ENCODE data around the gene HOXD10.

HOXD10 gene

GRCh38 chr2:176071330-176072291 is 45.0 kb upstream of the HOXD10 start:
- H2AFZ ChIP-seq (ENCODE audit: low read length), result no peak overlapping the region
- H3K27ac ChIP-seq (ENCODE audit: low read length), result no peak overlapping the region
- no peaks in the 10 kb centered on the region for H3K36me3 ChIP-seq (replicated peaks; ENCODE audit: insufficient read depth, low read length)
- H3F3A ChIP-seq (ENCODE audit: insufficient read depth, low read length), result no peaks in the 10 kb centered on the region
- H3K9ac ChIP-seq (ENCODE audit: low read length), result no peak overlapping the region
- no peaks in the 10 kb centered on the region for H4K20me1 ChIP-seq (ENCODE audit: insufficient read depth, low read length)
- no peaks in the 10 kb centered on the region for H3K9me2 ChIP-seq (replicated peaks; ENCODE audit: insufficient read depth, low read length)
- H3K4me2 ChIP-seq (ENCODE audit: low read depth, low read length), result no peak overlapping the region
- TF ChIP-seq CTCF (IDR thresholded peaks at IDR 0.05; ENCODE audit: low read length), result no peak
- TF ChIP-seq EZH2phosphoT487 (IDR thresholded peaks at IDR 0.05; ENCODE audit: low read length), result no peak
- no peak for TF ChIP-seq EZH2 (optimal IDR thresholded peaks at IDR 0.05; ENCODE audit: low read depth, low read length)
- no peaks in the 10 kb centered on the region for H3K9me3 ChIP-seq (replicated peaks; ENCODE audit: insufficient read depth, low read length)
- H3K79me2 ChIP-seq (ENCODE audit: low read length), result no peaks in the 10 kb centered on the region
- no peaks in the 10 kb centered on the region for H3K27me3 ChIP-seq (replicated peaks; ENCODE audit: insufficient read depth, low read length)
- H3K4me1 ChIP-seq (ENCODE audit: low read length), result no peaks in the 10 kb centered on the region
- DNase-seq, result no peak
- no peak overlapping the region for H3K4me3 ChIP-seq (ENCODE audit: low read length)

GRCh38 chr2:176072292-176072669 is 44.3 kb upstream of the HOXD10 start:
- no peaks in the 10 kb centered on the region for H3K9me2 ChIP-seq (replicated peaks; ENCODE audit: insufficient read depth, low read length)
- H3F3A ChIP-seq (ENCODE audit: insufficient read depth, low read length), result no peaks in the 10 kb centered on the region
- H3K27ac ChIP-seq (ENCODE audit: low read length), result no peak overlapping the region
- no peaks in the 10 kb centered on the region for H4K20me1 ChIP-seq (ENCODE audit: insufficient read depth, low read length)
- no peaks in the 10 kb centered on the region for H3K36me3 ChIP-seq (replicated peaks; ENCODE audit: insufficient read depth, low read length)
- H2AFZ ChIP-seq (ENCODE audit: low read length), result no peak overlapping the region
- H3K4me3 ChIP-seq (ENCODE audit: low read length), result no peak overlapping the region
- H3K4me1 ChIP-seq (ENCODE audit: low read length), result no peaks in the 10 kb centered on the region
- no peak overlapping the region for H3K9ac ChIP-seq (ENCODE audit: low read length)
- no peak overlapping the region for H3K4me2 ChIP-seq (ENCODE audit: low read depth, low read length)
- TF ChIP-seq CTCF (IDR thresholded peaks at IDR 0.05; ENCODE audit: low read length) (no peak), EZH2phosphoT487 (IDR thresholded peaks at IDR 0.05; ENCODE audit: low read length) (no peak), EZH2 (optimal IDR thresholded peaks at IDR 0.05; ENCODE audit: low read depth, low read length) (no peak)
- no peak for DNase-seq
- no peaks in the 10 kb centered on the region for H3K9me3 ChIP-seq (replicated peaks; ENCODE audit: insufficient read depth, low read length)
- no peaks in the 10 kb centered on the region for H3K27me3 ChIP-seq (replicated peaks; ENCODE audit: insufficient read depth, low read length)
- H3K79me2 ChIP-seq (ENCODE audit: low read length), result no peaks in the 10 kb centered on the region

- Histone ChIP-seq H3K4me2 (ENCODE audit: low read depth, low read length) (no peak overlapping the region), H2AFZ (ENCODE audit: low read length) (no peak overlapping the region), H3K4me3 (ENCODE audit: low read length) (no peak overlapping the region), H3K36me3 (replicated peaks; ENCODE audit: insufficient read depth, low read length) (no peaks in the 10 kb centered on the region), H3K9me3 (replicated peaks; ENCODE audit: insufficient read depth, low read length) (no peaks in the 10 kb centered on the region), H3K27me3 (replicated peaks; ENCODE audit: insufficient read depth, low read length) (no peaks in the 10 kb centered on the region), H3K9me2 (replicated peaks; ENCODE audit: insufficient read depth, low read length) (no peaks in the 10 kb centered on the region), H3K79me2 (ENCODE audit: low read length) (no peaks in the 10 kb centered on the region), H3K9ac (ENCODE audit: low read length) (no peak overlapping the region), H4K20me1 (ENCODE audit: insufficient read depth, low read length) (no peaks in the 10 kb centered on the region), H3K27ac (ENCODE audit: low read length) (no peak overlapping the region), H3F3A (ENCODE audit: insufficient read depth, low read length) (no peaks in the 10 kb centered on the region), H3K4me1 (ENCODE audit: low read length) (no peaks in the 10 kb centered on the region)
- DNase-seq, result no peak
- no peak for TF ChIP-seq CTCF (IDR thresholded peaks at IDR 0.05; ENCODE audit: low read length)
- no peak for TF ChIP-seq EZH2 (optimal IDR thresholded peaks at IDR 0.05; ENCODE audit: low read depth, low read length)
- no peak for TF ChIP-seq EZH2phosphoT487 (IDR thresholded peaks at IDR 0.05; ENCODE audit: low read length)
Measured at GRCh38 chr2:176072951-176073904, 43.4 kb upstream of the HOXD10 start.
